Endometrial microvascular endothelial cells (primary cell): ENCODE measurements around the gene CTAGE4. TPM values are rescaled to one million over a fixed set of nuclear protein-coding genes. Genes with fewer than 3 reads are reported as not detected.
"Not testable (repeated sequence)": the region's sequence is repeated elsewhere in the genome, so short reads cannot be mapped to it uniquely, and the experiment has no call there.

Experiments
- in situ Hi-C: cut with HindIII; loops from 2 replicates; pipeline ENCODE4 v1.10.0; 2017; ENCODE audit warnings: low sequenced_read_pairs, low pct_unique_long_range_greater_than_20kb; ENCODE audit errors: inconsistent ontology term
- total RNA-seq: library from RNA; depleted of rRNA; stranded (reverse); fragments of >200 nt; gene quantifications from one replicate; pipeline ENCODE4 v1.2.3, GENCODE V29; 2015; ENCODE audit errors: inconsistent ontology term

CTAGE4 gene
- total RNA-seq: 0.19 TPM

- in situ Hi-C loops: not testable (repeated sequence)
Measured at GRCh38 chr7:144183166-144183565, at the start of gene CTAGE4. CTAGE4 (plus strand) TSS chr7:144183466; CDS start chr7:144183504, 38 bp downstream.

GRCh38 chr7:144134116-144134515 is 49.1 kb upstream of the CTAGE4 start:
- in situ Hi-C loops: no loop called here

- in situ Hi-C loops: no loop called here
Measured at GRCh38 chr7:144137501-144137900, 45.8 kb upstream of the CTAGE4 start.

GRCh38 chr7:144142187-144142586 is 41.1 kb upstream of the CTAGE4 start:
- in situ Hi-C loops: no loop called here

- in situ Hi-C loops: no loop called here
Measured at GRCh38 chr7:144144426-144144825, 38.8 kb upstream of the CTAGE4 start.

GRCh38 chr7:144148224-144148827 is 34.9 kb upstream of the CTAGE4 start:
- in situ Hi-C loops: no loop called here

- in situ Hi-C loops: no loop called here
Measured at GRCh38 chr7:144158861-144159260, 24.4 kb upstream of the CTAGE4 start.

- in situ Hi-C loops: no loop called here
Measured at GRCh38 chr7:144164784-144165183, 18.5 kb upstream of the CTAGE4 start.

- in situ Hi-C loops: not testable (repeated sequence)
Measured at GRCh38 chr7:144171594-144172350, 11.5 kb upstream of the CTAGE4 start.

GRCh38 chr7:144174613-144175012 is 8.7 kb upstream of the CTAGE4 start:
- in situ Hi-C loops: no loop called here

GRCh38 chr7:144178380-144179164 is 4.7 kb upstream of the CTAGE4 start:
- in situ Hi-C loops: not testable (repeated sequence)

- in situ Hi-C loops: not testable (repeated sequence)
Measured at GRCh38 chr7:144179165-144179479, 4.1 kb upstream of the CTAGE4 start.

GRCh38 chr7:144187848-144188247 is 4.6 kb downstream of the CTAGE4 start:
- in situ Hi-C loops: not testable (repeated sequence)

GRCh38 chr7:144188578-144189171 is 5.4 kb downstream of the CTAGE4 start:
- in situ Hi-C loops: not testable (repeated sequence)

GRCh38 chr7:144193782-144194181 is 10.5 kb downstream of the CTAGE4 start:
- in situ Hi-C loops: not testable (repeated sequence)

- in situ Hi-C loops: not testable (repeated sequence)
Measured at GRCh38 chr7:144194453-144194852, 11.2 kb downstream of the CTAGE4 start.

- in situ Hi-C loops: not testable (repeated sequence)
Measured at GRCh38 chr7:144195212-144195872, 12.1 kb downstream of the CTAGE4 start, which contains the start of gene ARHGEF35. ARHGEF35 (minus strand) TSS chr7:144195833; CDS start chr7:144188383, 7,450 bp downstream.

GRCh38 chr7:144198934-144199333 is 15.7 kb downstream of the CTAGE4 start:
- in situ Hi-C loops: not testable (repeated sequence)

- in situ Hi-C loops: not testable (repeated sequence)
Measured at GRCh38 chr7:144201978-144202377, 18.7 kb downstream of the CTAGE4 start.
